Osteocyte (in vitro differentiated cells): ENCODE results near the gene TMPRSS7. TPM values are rescaled to one million over a fixed set of nuclear protein-coding genes. Genes with fewer than 3 reads are reported as not detected.

Experiments
- DNase-seq: peaks from one replicate; pipeline ENCODE4 v3.0.0; 2021; ENCODE audit warnings: mixed read lengths; ENCODE audit not compliant: unreplicated experiment; ENCODE audit errors: extremely low spot score
- H3K27ac Mint-ChIP-seq: one replicate; pipeline ENCODE4 v1.8.0; 2021; ENCODE audit warnings: mild to moderate bottlenecking, mixed read lengths; ENCODE audit not compliant: unreplicated experiment
- H3K27me3 Mint-ChIP-seq: one replicate; pipeline ENCODE4 v1.8.0; 2021; ENCODE audit warnings: mixed read lengths; ENCODE audit not compliant: unreplicated experiment
- H3K36me3 Mint-ChIP-seq: one replicate; pipeline ENCODE4 v1.8.0; 2021; ENCODE audit warnings: mixed read lengths; ENCODE audit not compliant: unreplicated experiment
- H3K4me1 Mint-ChIP-seq: one replicate; pipeline ENCODE4 v1.8.0; 2021; ENCODE audit warnings: mixed read lengths; ENCODE audit not compliant: unreplicated experiment
- H3K4me3 Mint-ChIP-seq: one replicate; pipeline ENCODE4 v1.8.0; 2021; ENCODE audit warnings: mild to moderate bottlenecking, moderate library complexity, mixed read lengths; ENCODE audit not compliant: unreplicated experiment
- H3K9me3 Mint-ChIP-seq: one replicate; pipeline ENCODE4 v1.8.0; 2021; ENCODE audit warnings: mixed read lengths; ENCODE audit not compliant: unreplicated experiment
- total RNA-seq: library from RNA; stranded (reverse); gene quantifications from 2 replicates; pipeline ENCODE4 v1.2.1, GENCODE V29; 2021
- TF ChIP-seq, protein P1 (sequence below): fragments of 200-600 bp; sonication (generic); IDR thresholded peaks from 2 replicates; pipeline ENCODE4 v1.5.0; 2021; ENCODE audit warnings: antibody characterized with exemption, mild to moderate bottlenecking, moderate library complexity

Gene TMPRSS7
- total RNA-seq, 1 donor from 2014 or later = not detected

DNA sequence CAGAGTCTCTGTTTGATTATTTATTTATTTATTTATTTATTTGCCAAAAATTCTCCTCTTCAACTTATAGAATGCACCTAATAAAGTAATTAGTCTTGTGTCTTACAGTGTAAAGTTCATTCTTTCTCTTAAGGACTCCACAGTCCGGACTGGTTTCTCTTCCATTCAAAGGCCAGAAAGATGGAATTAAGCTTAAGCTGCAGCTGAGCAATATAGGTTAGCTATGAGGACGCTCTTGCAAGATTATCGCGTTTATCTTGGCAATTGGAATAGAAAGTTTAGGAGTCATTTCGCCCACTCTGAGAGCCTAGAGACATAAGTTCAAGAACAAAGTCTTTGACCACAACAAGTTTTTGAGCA, 20.8 kb upstream of the TMPRSS7 start:
- H3K36me3 Mint-ChIP-seq = no peaks in the 10 kb centered on the region
- peaks cover 22% of the 10 kb centered on the region for H3K4me1 Mint-ChIP-seq
- H3K4me3 Mint-ChIP-seq = no peak overlapping the region
- no peak for DNase-seq
- no peaks in the 10 kb centered on the region for H3K9me3 Mint-ChIP-seq
- TF ChIP-seq, protein P1, sequence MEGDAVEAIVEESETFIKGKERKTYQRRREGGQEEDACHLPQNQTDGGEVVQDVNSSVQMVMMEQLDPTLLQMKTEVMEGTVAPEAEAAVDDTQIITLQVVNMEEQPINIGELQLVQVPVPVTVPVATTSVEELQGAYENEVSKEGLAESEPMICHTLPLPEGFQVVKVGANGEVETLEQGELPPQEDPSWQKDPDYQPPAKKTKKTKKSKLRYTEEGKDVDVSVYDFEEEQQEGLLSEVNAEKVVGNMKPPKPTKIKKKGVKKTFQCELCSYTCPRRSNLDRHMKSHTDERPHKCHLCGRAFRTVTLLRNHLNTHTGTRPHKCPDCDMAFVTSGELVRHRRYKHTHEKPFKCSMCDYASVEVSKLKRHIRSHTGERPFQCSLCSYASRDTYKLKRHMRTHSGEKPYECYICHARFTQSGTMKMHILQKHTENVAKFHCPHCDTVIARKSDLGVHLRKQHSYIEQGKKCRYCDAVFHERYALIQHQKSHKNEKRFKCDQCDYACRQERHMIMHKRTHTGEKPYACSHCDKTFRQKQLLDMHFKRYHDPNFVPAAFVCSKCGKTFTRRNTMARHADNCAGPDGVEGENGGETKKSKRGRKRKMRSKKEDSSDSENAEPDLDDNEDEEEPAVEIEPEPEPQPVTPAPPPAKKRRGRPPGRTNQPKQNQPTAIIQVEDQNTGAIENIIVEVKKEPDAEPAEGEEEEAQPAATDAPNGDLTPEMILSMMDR = no peak
- no peaks in the 10 kb centered on the region for H3K27me3 Mint-ChIP-seq
- H3K27ac Mint-ChIP-seq = no peak overlapping the region

DNA sequence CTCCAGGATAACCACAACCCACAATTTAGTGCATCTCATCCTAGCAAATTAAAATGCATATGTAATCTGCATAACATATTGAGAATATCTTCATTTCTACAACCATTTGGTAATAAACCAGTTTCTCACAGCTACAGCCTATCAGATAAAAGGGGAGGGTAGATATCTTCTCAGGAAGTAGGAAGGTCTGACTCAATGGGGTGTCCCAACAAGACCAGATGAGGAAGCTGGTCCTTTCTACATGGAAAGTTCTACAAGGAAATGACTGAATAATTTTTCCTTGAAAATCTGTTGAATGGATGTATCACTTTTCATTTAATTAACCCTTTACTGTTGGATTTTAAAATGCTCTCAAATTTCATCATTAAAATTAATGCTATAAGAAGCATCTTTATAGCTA, 17.4 kb upstream of the TMPRSS7 start:
- H3K4me1 Mint-ChIP-seq = peaks cover 5% of the 10 kb centered on the region
- no peaks in the 10 kb centered on the region for H3K27me3 Mint-ChIP-seq
- no peak overlapping the region for H3K4me3 Mint-ChIP-seq
- no peak for DNase-seq
- H3K27ac Mint-ChIP-seq = no peak overlapping the region
- TF ChIP-seq, protein P1 = no peak
- H3K36me3 Mint-ChIP-seq = no peaks in the 10 kb centered on the region
- peaks cover 8% of the 10 kb centered on the region for H3K9me3 Mint-ChIP-seq

DNA sequence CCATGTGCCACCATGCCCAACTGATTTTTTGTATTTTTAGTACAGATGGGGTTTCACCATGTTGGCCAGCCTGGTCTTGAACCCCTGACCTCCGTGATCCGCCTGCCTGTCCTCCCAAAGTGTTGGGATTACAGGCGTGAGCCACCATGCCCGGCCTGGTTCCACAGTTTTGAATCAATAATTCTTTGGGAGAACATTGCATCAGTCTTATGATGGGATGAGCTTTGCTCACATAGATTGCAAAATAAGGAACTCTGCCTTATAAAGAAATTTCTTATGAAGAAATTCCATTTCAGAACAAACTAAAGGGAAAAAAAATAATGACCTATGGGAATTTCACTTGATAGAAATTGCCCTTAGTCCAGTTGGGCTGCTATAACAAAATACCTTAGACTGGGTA, 15.8 kb upstream of the TMPRSS7 start:
- no peak for DNase-seq
- peaks cover 9% of the 10 kb centered on the region for H3K9me3 Mint-ChIP-seq
- H3K27me3 Mint-ChIP-seq = no peaks in the 10 kb centered on the region
- no peaks in the 10 kb centered on the region for H3K4me1 Mint-ChIP-seq
- TF ChIP-seq, protein P1 = no peak
- H3K4me3 Mint-ChIP-seq = no peak overlapping the region
- H3K27ac Mint-ChIP-seq = no peak overlapping the region
- no peaks in the 10 kb centered on the region for H3K36me3 Mint-ChIP-seq

DNA sequence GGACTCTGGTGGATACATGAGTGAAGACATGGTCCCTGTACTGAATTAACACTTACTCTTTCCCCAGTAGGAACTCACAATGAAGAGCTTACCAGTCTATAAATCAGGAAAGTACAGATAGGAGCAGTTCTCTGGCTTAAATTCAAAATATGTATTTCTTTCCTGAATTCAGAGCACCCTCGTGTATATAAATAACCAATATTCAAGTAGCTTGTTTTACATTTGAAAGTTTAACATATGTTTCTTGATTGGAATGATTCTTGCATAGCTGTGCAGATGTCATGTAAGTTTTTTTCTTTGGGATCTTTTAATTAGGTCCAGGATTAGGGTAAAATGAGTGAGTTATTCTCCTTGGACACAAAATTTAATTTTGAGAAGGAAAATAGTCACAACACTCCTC, 14.8 kb upstream of the TMPRSS7 start:
- Mint-ChIP-seq H3K27ac (no peak overlapping the region), H3K27me3 (no peaks in the 10 kb centered on the region), H3K4me1 (no peaks in the 10 kb centered on the region), H3K4me3 (no peak overlapping the region), H3K9me3 (peaks cover 9% of the 10 kb centered on the region), H3K36me3 (no peaks in the 10 kb centered on the region)
- no peak for DNase-seq
- TF ChIP-seq, protein P1 = no peak

DNA sequence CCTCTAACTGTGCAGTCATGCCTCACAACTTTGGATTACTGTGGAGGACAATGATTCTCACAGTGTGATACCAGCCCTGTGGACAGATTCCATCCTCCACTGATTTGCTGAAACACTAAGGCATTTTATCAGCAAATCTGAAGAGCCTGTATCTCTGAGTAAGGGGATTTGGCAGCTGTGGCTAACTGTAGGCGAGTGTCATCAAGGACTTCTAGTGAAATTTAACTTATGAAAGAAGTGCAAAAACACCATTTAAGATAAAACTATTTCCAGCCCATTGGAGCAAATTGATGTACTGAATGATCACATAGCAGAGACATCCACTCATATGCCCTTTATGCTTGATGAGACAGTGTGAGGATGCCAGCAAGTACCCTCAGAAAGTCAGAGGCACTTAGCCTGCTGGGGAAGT, 13.9 kb upstream of the TMPRSS7 start:
- no peak overlapping the region for H3K4me3 Mint-ChIP-seq
- H3K27ac Mint-ChIP-seq = no peak overlapping the region
- no peaks in the 10 kb centered on the region for H3K27me3 Mint-ChIP-seq
- H3K4me1 Mint-ChIP-seq = no peaks in the 10 kb centered on the region
- TF ChIP-seq, protein P1 = no peak
- H3K36me3 Mint-ChIP-seq = no peaks in the 10 kb centered on the region
- DNase-seq = no peak
- H3K9me3 Mint-ChIP-seq = peaks cover 9% of the 10 kb centered on the region
